NCI-H226 (cell line): Measurements from ENCODE around the gene MRGPRE.

ENCODE experiments used
- DNase-seq: peaks from one replicate; pipeline ENCODE4 v3.0.0-alpha.2; 2015

MRGPRE gene

GRCh38 chr11:3213659-3214419 is 18.4 kb downstream of the MRGPRE start:
- DNase-seq = no peak

- DNase-seq = no peak
These were observed 23.9 kb downstream of the MRGPRE start for GRCh38 chr11:3208272-3208671.

GRCh38 chr11:3207526-3208189 is 24.6 kb downstream of the MRGPRE start:
- DNase-seq = no peak

GRCh38 chr11:3206922-3207204 is 25.4 kb downstream of the MRGPRE start:
- DNase-seq = no peak

- peak; percentile 10 for DNase-seq
These were observed 25.9 kb downstream of the MRGPRE start for GRCh38 chr11:3206156-3206921.

- DNase-seq = no peak
These were observed 26.7 kb downstream of the MRGPRE start for GRCh38 chr11:3205261-3206155.

- no peak for DNase-seq
These were observed 27.8 kb downstream of the MRGPRE start for GRCh38 chr11:3204141-3205015.

GRCh38 chr11:3203221-3204043 is 28.8 kb downstream of the MRGPRE start:
- DNase-seq = no peak

GRCh38 chr11:3202759-3203158 is 29.5 kb downstream of the MRGPRE start:
- DNase-seq = no peak

GRCh38 chr11:3202305-3202704 is 29.9 kb downstream of the MRGPRE start:
- no peak for DNase-seq

- no peak for DNase-seq
These were observed 30.5 kb downstream of the MRGPRE start for GRCh38 chr11:3201677-3202181.

GRCh38 chr11:3201112-3201581 is 31.1 kb downstream of the MRGPRE start:
- no peak for DNase-seq

- DNase-seq = no peak
These were observed 31.7 kb downstream of the MRGPRE start for GRCh38 chr11:3200388-3201111.

- no peak for DNase-seq
These were observed 32.5 kb downstream of the MRGPRE start for GRCh38 chr11:3199537-3200295.

GRCh38 chr11:3198815-3199214 is 33.4 kb downstream of the MRGPRE start:
- no peak for DNase-seq

GRCh38 chr11:3197878-3198528 is 34.2 kb downstream of the MRGPRE start:
- DNase-seq = no peak

- no peak for DNase-seq
These were observed 35.0 kb downstream of the MRGPRE start for GRCh38 chr11:3197044-3197695.
